SK-N-MC (cell line): ENCODE results near the gene ARHGEF16.

ENCODE experiments used
- EZH2 ChIP-seq: fragments of 200-600 bp; sonication (generic); IDR thresholded peaks from one replicate; pipeline ENCODE4 v1.6.1; 2017; ENCODE audit warnings: antibody characterized with exemption
- FOXP2 ChIP-seq: optimal IDR thresholded peaks from 2 replicates; pipeline ENCODE3; 2011; ENCODE audit warnings: mild to moderate bottlenecking, moderate library complexity; ENCODE audit not compliant: insufficient read depth; ENCODE audit errors: extremely low read length, control extremely low read depth
- POLR2AphosphoS5 ChIP-seq: IDR thresholded peaks from 2 replicates; pipeline ENCODE4 v1.6.1; 2012; ENCODE audit warnings: mild to moderate bottlenecking, low read depth, low read length, borderline replicate concordance

- no peak for TF ChIP-seq EZH2
- TF ChIP-seq POLR2AphosphoS5 = no peak
- TF ChIP-seq FOXP2 = no peak
These were observed 30.4 kb upstream of the ARHGEF16 start for GRCh38 chr1:3423896-3424611.
